Stimulated activated CD8-positive, alpha-beta memory T cell treated with anti-CD3 and anti-CD28 coated beads, Interleukin-7, amount 100 ng/mL, for 48 hours (primary cell): ENCODE results near the gene GNG7.
"Not testable (repeated sequence)": the region's sequence is repeated elsewhere in the genome, so short reads cannot be mapped to it uniquely, and the experiment has no call there.

Source experiments
- DNase-seq, 2 donors: peaks; one replicate each; pipeline ENCODE4 v3.0.0-alpha.2; 2020; ENCODE audit warnings: low read depth in 1 of 2; ENCODE audit errors: extremely low read depth in 1 of 2

Gene GNG7

GRCh38 chr19:2625434-2625833 lies 77.1 kb downstream of the GNG7 start:
- DNase-seq = no peak

GRCh38 chr19:2624537-2625091 lies 77.9 kb downstream of the GNG7 start:
- no peak for DNase-seq

- no peak for DNase-seq
Observed at GRCh38 chr19:2623798-2624197, 78.7 kb downstream of the GNG7 start.

GRCh38 chr19:2622371-2622961 lies 80.0 kb downstream of the GNG7 start:
- DNase-seq = not testable (repeated sequence)

- DNase-seq = no peak
Observed at GRCh38 chr19:2619076-2619475, 83.4 kb downstream of the GNG7 start.

- peak in 1 of 2 donors; percentile 80 for DNase-seq
Observed at GRCh38 chr19:2618611-2619010, 83.9 kb downstream of the GNG7 start.

GRCh38 chr19:2617393-2618165 lies 84.9 kb downstream of the GNG7 start:
- DNase-seq = no peak

GRCh38 chr19:2616741-2617392 lies 85.6 kb downstream of the GNG7 start:
- DNase-seq = no peak

- no peak for DNase-seq
Observed at GRCh38 chr19:2615782-2616181, 86.7 kb downstream of the GNG7 start.

GRCh38 chr19:2613507-2614295 lies 88.8 kb downstream of the GNG7 start:
- DNase-seq = no peak

GRCh38 chr19:2612619-2613249 lies 89.8 kb downstream of the GNG7 start:
- no peak for DNase-seq

- no peak for DNase-seq
Observed at GRCh38 chr19:2611483-2612464, 90.7 kb downstream of the GNG7 start.

GRCh38 chr19:2610637-2611482 lies 91.6 kb downstream of the GNG7 start:
- peak; percentile 68 to 77 for DNase-seq

- DNase-seq = no peak
Observed at GRCh38 chr19:2609389-2610116, 92.9 kb downstream of the GNG7 start.

- DNase-seq = not testable (repeated sequence)
Observed at GRCh38 chr19:2609034-2609388, 93.5 kb downstream of the GNG7 start.

GRCh38 chr19:2608602-2608922 lies 93.9 kb downstream of the GNG7 start:
- DNase-seq = no peak

- peak; percentile 82 to 95 for DNase-seq
Observed at GRCh38 chr19:2607712-2608601, 94.5 kb downstream of the GNG7 start.
